Tongue (tissue), 2 donors: Measurements from ENCODE around the gene FBXL12. TPM values are rescaled to one million over a fixed set of nuclear protein-coding genes. Genes with fewer than 3 reads are reported as not detected.
A peak's percentile ranks its signal among the peaks of the same experiment; 100 is the strongest.
"Not testable (repeated sequence)": the region's sequence is repeated elsewhere in the genome, so short reads cannot be mapped to it uniquely, and the experiment has no call there.

Experiments used
- DNase-seq: peaks from one replicate; pipeline ENCODE4 v3.0.0-alpha.2; 2015
- total RNA-seq: library from RNA; depleted of rRNA; stranded (reverse); fragments of >200 nt; gene quantifications from one replicate; pipeline ENCODE4 v1.2.3, GENCODE V29; 2014

The FBXL12 gene
- total RNA-seq, 1 donor from 2014 or later, result 16.3 TPM

DNA sequence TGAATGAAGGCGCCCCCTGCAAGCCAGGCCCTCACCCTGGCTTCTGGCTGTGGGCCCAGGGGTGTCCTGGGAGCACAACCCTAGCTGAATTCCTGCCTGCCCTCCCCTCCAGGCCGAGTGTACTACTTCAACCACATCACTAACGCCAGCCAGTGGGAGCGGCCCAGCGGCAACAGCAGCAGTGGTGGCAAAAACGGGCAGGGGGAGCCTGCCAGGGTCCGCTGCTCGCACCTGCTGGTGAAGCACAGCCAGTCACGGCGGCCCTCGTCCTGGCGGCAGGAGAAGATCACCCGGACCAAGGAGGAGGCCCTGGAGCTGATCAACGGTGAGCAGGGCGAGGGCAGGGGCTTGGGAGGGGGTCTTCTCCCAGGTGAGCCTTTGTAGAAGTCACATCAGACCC lies 19.4 kb upstream of the FBXL12 start:
- no peak for DNase-seq

DNA sequence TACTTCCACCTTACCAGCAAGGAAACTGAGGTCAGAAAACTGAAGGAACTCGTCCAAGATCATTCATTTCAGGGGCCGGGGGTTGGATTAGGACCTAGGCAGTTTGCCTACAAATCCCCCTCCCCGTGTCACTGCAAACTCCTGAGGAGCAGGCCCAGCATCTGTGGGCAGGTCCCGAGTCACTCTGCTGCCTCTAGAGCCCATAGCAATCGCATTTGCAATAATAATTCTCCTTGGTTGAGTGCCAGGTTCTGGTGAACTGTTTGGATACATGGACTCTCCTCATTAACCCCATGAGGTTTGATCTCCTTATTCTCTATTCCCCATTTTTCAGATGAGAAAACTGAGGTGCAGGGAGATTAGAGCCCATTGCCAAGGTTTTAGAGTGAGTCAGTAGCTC lies 17.1 kb upstream of the FBXL12 start:
- peak; percentile 29 for DNase-seq

DNA sequence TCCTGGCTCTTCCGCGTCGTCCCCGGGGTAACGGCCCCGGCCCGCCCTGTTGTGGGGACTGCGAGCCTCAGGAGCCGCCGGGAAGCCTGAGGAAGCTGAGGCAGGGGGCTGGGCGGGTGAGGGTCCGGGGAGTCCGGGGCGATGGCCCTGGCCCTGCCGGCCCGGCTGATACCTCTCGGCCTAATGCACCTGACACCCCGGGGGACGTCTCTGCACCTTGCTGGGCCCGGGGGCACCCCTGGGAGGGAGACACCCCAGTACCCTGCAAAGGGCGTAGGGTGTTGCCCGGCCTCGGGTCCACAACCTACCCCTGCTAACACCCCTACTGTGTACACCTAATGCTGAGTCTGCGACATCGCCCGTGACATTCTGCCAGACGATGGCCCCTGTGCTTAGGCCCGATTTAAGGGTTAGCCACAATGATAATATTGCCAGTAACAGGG lies 16.6 kb upstream of the FBXL12 start:
- DNase-seq, result no peak

GRCh38 chr19:9834726-9835506 lies 16.0 kb upstream of the FBXL12 start, which contains the start of gene PIN1:
PIN1 (plus strand) TSS chr19:9835318; CDS start chr19:9835345, 27 bp downstream.
- peak; percentile 99 for DNase-seq

- DNase-seq, result no peak
Observed at GRCh38 chr19:9834307-9834725, 15.4 kb upstream of the FBXL12 start.

DNA sequence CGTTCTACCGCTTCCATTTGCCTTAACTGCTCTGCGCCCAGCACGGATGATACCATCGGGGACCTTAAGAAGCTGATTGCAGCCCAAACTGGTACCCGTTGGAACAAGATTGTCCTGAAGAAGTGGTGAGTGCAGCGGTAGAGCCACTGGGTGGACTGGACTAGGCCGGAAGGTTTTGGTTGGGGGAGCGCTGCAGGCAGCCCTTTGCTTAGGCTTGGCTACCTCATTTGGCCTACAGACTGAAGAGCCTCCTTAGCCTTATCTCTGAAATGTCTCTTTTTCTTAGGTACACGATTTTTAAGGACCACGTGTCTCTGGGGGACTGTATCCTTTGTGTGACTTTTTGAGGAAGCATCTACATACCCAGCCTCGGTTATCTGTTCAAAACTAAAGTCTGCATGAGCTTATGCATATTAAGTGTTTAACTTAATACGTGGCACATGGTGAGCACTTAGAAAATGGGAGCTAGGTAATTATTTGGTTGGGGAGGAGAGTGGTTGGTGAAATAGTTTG lies 9.7 kb upstream of the FBXL12 start:
- no peak for DNase-seq

- peak; percentile 94 for DNase-seq
Observed at GRCh38 chr19:9827289-9828238, 8.7 kb upstream of the FBXL12 start, which contains the start of gene UBL5. UBL5 (plus strand) TSS chr19:9827918; CDS start chr19:9828338, 420 bp downstream.

DNA sequence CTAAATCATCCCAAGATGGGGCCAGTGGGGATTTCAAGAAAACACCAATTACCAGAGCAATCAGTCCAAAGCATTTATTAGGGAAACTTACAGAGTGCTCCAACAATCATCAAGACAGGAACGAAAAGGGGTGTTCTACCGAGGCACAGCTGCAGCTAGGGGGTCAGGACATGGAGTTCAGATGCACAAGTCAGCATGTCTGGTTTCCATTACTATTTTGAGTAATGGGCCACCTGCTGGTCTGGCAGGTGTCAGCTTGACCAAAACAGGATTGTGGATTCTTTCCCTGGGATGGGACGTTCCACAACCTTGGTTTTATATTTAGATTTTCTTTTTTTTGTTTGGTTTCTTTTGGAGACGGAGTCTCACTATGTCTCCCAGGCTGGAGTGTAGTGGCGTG lies 4.9 kb upstream of the FBXL12 start:
- DNase-seq, result peak; percentile 47

- not testable (repeated sequence) for DNase-seq
Observed at GRCh38 chr19:9820034-9820433, 1.2 kb upstream of the FBXL12 start.

DNA sequence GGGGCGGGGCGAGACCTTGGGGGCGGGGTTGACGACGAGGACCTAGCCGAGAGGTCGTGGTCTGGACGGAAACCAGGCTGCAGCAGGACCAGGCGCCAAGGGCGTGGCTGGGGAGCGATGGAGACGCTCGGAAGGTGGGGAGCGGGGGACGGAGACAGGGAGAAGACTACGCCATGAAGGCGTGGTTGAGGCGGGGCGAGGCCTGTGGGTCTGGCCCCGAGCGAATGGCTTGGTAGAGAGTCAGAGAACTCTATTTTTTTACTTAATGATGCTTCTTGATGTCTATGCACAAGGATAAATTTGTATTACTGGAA lies 674 bp upstream of the FBXL12 start:
- DNase-seq, result no peak

DNA sequence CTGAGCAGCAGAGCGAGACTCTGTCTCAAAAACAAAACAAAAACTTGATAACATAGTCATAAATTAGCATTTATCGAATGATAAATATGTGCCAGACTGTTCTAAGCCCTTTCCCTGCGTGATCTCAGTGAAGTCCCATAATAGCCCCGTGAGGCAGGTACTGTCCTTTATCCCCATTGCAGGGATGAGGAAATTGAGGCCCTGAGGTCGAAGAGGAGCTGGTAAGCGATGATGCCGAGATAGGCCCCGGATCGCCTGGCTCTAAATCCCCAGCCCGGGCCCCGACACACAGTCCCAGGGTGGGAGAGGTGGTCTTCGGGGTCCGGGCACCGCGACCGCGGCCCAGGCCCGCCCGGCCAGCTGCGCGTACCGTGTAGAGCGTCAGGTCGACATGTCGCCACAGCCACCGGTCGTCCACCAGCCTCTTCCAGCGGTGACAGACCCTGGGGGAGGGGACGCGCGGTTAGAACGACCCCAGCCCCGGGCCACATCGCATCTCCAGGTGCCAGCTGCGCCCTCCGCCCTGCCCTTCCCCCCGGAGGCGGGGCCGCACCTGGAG lies 625 bp downstream of the FBXL12 start:
- DNase-seq, result no peak

- DNase-seq, result no peak
Observed at GRCh38 chr19:9811139-9811538, 7.7 kb downstream of the FBXL12 start.

- DNase-seq, result no peak
Observed at GRCh38 chr19:9808855-9809824, 9.7 kb downstream of the FBXL12 start.

GRCh38 chr19:9806803-9807202 lies 12.1 kb downstream of the FBXL12 start:
- no peak for DNase-seq

GRCh38 chr19:9801976-9802375 lies 16.9 kb downstream of the FBXL12 start:
- no peak for DNase-seq

DNA sequence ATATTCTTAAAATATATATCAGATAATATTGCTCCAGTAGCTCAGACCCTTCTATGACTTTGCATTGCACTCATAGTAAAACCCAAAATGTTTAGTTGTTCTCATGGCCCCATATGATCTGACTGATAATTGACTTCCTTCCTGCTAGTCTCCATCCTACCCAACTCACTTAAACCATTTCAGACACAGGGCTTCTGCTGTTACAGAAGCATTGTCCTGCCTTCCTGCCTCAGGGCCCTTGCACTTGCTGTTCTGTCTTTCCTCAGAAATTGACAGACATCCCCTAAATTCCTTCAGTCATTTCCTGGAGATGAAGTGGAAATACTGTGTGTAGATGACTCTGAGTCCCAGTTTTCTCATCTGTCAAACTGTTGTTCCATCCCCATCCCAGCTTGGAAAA lies 19.7 kb downstream of the FBXL12 start:
- no peak for DNase-seq

DNA sequence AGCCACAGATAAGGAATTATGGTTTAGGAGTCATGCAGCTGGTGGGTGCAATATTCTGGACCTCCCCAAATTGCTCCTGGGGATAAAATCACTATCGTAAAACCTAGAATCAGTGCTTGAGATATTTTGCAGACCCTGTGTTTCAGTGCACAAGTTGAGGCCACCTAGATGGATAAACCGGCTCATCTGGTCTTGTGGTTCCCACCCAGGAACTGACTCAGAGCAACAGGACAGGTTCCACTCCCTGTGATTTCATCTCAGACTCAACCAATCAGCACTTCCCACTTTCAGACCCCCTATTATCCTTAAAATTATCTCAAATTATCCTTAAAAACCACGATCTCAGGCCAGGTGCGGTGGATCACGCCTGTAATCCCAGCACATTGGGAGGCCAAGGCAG lies 21.0 kb downstream of the FBXL12 start:
- no peak for DNase-seq

GRCh38 chr19:9796113-9796773 lies 22.6 kb downstream of the FBXL12 start:
- peak; percentile 93 for DNase-seq

DNA sequence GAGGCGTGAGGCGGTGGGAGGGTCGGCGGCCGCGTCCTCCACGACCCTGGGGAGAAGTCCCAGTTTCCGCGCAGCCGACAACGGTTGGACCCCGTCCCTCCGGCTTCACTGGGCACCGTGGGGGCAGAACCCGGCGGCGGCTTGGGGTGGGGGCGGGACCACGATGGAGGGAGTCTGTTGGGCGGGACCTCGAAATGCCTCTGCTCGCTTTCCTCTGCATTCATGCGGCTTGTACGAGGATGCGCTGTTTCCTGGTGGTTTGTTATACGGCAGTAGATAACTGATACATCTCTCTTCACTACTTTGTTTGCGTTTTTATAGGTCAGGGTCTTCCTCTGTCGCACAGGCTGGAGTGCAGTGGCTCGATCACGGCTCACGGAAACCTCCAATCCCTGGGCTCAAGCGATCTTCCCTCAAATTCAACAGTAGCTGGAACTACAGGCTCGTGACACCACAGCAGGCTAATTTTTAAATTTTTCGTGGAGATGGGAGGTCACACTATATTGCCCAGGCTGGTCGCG lies 25.7 kb downstream of the FBXL12 start:
- DNase-seq, result peak; percentile 72
